ENCODE measurements around the gene RBM10. TPM values are rescaled to one million over a fixed set of nuclear protein-coding genes. Genes with fewer than 3 reads are reported as not detected.

The RBM10 gene
- total and polyA plus RNA-seq, 2 experiments from 2014 or later, result 39.5 to 101 TPM

DNA sequence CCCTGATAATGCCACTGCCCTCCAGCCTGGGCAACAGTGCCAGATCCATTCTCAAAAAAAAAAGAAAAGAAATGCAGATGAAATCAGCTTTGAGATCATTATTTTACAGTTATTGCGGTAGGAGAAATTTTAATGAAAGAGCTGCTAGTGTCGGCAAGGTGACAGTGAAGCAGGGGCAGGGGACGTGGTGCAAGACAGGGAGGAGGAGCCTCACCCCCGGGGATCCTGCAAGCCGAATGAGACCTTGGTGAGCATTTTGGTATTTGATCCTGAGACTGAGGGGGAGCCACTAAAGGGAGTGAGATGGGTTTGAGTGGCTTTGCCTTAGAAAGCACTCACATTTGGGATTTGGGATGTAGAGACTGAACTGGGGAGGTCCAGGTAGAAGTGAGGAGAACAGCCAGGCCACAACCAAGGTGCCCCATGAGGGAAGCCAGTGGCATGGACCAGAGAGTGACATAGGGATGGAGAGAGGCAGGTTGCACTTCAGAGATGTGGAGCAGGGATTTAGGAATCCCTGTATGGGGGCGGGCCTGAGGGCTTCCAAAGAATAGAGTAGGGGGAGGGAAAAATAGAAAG lies 23.6 kb downstream of the RBM10 start:
- Mint-ChIP-seq H3K27ac (no peak overlapping the region), H3K27me3 (ENCODE audit: insufficient read depth, low read depth, poor library complexity) (peaks cover 3% of the 10 kb centered on the region), H3K36me3 (ENCODE audit: low read depth) (peaks cover 34% of the 10 kb centered on the region), H3K9me3 (no peaks in the 10 kb centered on the region; the same call in 2 of the 3 replicates), H3K4me1 (no peaks in the 10 kb centered on the region; the same call in 2 of the 3 replicates), H3K4me3 (no peak overlapping the region)
- peaks cover 18% of the 10 kb centered on the region for H3K79me2 ChIP-seq (replicated peaks; ENCODE audit: insufficient read depth)
- H3K36me3 ChIP-seq (ENCODE audit: insufficient read depth), result no peaks in the 10 kb centered on the region
- H3K9me2 ChIP-seq (ENCODE audit: insufficient read depth), result no peaks in the 10 kb centered on the region
- H3K4me2 ChIP-seq, result no peak overlapping the region
- no peak for ATAC-seq
- no peaks in the 10 kb centered on the region for H3F3A ChIP-seq (replicated peaks; ENCODE audit: low read depth)
- no peaks in the 10 kb centered on the region for H4K20me1 ChIP-seq (replicated peaks; ENCODE audit: insufficient read depth)
- no peak for DNase-seq (ENCODE audit: low spot score)
- TF ChIP-seq, protein P1, sequence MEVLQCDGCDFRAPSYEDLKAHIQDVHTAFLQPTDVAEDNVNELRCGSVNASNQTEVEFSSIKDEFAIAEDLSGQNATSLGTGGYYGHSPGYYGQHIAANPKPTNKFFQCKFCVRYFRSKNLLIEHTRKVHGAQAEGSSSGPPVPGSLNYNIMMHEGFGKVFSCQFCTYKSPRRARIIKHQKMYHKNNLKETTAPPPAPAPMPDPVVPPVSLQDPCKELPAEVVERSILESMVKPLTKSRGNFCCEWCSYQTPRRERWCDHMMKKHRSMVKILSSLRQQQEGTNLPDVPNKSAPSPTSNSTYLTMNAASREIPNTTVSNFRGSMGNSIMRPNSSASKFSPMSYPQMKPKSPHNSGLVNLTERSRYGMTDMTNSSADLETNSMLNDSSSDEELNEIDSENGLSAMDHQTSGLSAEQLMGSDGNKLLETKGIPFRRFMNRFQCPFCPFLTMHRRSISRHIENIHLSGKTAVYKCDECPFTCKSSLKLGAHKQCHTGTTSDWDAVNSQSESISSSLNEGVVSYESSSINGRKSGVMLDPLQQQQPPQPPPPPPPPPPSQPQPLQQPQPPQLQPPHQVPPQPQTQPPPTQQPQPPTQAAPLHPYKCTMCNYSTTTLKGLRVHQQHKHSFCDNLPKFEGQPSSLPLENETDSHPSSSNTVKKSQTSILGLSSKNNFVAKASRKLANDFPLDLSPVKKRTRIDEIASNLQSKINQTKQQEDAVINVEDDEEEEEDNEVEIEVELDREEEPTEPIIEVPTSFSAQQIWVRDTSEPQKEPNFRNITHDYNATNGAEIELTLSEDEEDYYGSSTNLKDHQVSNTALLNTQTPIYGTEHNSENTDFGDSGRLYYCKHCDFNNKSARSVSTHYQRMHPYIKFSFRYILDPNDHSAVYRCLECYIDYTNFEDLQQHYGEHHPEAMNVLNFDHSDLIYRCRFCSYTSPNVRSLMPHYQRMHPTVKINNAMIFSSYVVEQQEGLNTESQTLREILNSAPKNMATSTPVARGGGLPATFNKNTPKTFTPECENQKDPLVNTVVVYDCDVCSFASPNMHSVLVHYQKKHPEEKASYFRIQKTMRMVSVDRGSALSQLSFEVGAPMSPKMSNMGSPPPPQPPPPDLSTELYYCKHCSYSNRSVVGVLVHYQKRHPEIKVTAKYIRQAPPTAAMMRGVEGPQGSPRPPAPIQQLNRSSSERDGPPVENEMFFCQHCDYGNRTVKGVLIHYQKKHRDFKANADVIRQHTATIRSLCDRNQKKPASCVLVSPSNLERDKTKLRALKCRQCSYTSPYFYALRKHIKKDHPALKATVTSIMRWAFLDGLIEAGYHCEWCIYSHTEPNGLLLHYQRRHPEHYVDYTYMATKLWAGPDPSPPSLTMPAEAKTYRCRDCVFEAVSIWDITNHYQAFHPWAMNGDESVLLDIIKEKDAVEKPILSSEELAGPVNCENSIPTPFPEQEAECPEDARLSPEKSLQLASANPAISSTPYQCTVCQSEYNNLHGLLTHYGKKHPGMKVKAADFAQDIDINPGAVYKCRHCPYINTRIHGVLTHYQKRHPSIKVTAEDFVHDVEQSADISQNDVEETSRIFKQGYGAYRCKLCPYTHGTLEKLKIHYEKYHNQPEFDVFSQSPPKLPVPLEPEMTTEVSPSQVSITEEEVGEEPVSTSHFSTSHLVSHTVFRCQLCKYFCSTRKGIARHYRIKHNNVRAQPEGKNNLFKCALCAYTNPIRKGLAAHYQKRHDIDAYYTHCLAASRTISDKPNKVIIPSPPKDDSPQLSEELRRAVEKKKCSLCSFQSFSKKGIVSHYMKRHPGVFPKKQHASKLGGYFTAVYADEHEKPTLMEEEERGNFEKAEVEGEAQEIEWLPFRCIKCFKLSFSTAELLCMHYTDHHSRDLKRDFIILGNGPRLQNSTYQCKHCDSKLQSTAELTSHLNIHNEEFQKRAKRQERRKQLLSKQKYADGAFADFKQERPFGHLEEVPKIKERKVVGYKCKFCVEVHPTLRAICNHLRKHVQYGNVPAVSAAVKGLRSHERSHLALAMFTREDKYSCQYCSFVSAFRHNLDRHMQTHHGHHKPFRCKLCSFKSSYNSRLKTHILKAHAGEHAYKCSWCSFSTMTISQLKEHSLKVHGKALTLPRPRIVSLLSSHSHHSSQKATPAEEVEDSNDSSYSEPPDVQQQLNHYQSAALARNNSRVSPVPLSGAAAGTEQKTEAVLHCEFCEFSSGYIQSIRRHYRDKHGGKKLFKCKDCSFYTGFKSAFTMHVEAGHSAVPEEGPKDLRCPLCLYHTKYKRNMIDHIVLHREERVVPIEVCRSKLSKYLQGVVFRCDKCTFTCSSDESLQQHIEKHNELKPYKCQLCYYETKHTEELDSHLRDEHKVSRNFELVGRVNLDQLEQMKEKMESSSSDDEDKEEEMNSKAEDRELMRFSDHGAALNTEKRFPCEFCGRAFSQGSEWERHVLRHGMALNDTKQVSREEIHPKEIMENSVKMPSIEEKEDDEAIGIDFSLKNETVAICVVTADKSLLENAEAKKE (CRISPR knock-in tag; IDR thresholded peaks at IDR 0.05), result no peak
- TF ChIP-seq POLR2AphosphoS5 (IDR thresholded peaks at IDR 0.05; ENCODE audit: low read depth) (no peak), ZNF331 (CRISPR knock-in tag; IDR thresholded peaks at IDR 0.05; ENCODE audit: low read depth) (no peak), JUNB (IDR thresholded peaks at IDR 0.05; ENCODE audit: unreplicated experiment) (no peak), NANOG (IDR thresholded peaks at IDR 0.05; ENCODE audit: borderline replicate concordance) (no peak), CREB1 (CRISPR knock-in tag; IDR thresholded peaks at IDR 0.05; ENCODE audit: low read depth) (no peak), EZH2 (IDR thresholded peaks at IDR 0.05; ENCODE audit: low read depth, unreplicated experiment) (no peak), EZH2phosphoT487 (IDR thresholded peaks at IDR 0.05; ENCODE audit: unreplicated experiment) (no peak), STAT1 (IDR thresholded peaks at IDR 0.05; ENCODE audit: unreplicated experiment) (no peak), ZNF114 (CRISPR knock-in tag; IDR thresholded peaks at IDR 0.05) (no peak)
- TF ChIP-seq, protein P2, sequence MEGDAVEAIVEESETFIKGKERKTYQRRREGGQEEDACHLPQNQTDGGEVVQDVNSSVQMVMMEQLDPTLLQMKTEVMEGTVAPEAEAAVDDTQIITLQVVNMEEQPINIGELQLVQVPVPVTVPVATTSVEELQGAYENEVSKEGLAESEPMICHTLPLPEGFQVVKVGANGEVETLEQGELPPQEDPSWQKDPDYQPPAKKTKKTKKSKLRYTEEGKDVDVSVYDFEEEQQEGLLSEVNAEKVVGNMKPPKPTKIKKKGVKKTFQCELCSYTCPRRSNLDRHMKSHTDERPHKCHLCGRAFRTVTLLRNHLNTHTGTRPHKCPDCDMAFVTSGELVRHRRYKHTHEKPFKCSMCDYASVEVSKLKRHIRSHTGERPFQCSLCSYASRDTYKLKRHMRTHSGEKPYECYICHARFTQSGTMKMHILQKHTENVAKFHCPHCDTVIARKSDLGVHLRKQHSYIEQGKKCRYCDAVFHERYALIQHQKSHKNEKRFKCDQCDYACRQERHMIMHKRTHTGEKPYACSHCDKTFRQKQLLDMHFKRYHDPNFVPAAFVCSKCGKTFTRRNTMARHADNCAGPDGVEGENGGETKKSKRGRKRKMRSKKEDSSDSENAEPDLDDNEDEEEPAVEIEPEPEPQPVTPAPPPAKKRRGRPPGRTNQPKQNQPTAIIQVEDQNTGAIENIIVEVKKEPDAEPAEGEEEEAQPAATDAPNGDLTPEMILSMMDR (conservative IDR thresholded peaks at IDR 0.05; ENCODE audit: low read depth in 2 of 2), result no peak
- TF ChIP-seq, protein P3, sequence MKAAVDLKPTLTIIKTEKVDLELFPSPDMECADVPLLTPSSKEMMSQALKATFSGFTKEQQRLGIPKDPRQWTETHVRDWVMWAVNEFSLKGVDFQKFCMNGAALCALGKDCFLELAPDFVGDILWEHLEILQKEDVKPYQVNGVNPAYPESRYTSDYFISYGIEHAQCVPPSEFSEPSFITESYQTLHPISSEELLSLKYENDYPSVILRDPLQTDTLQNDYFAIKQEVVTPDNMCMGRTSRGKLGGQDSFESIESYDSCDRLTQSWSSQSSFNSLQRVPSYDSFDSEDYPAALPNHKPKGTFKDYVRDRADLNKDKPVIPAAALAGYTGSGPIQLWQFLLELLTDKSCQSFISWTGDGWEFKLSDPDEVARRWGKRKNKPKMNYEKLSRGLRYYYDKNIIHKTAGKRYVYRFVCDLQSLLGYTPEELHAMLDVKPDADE (IDR thresholded peaks at IDR 0.05), result no peak
- TF ChIP-seq, protein P4, sequence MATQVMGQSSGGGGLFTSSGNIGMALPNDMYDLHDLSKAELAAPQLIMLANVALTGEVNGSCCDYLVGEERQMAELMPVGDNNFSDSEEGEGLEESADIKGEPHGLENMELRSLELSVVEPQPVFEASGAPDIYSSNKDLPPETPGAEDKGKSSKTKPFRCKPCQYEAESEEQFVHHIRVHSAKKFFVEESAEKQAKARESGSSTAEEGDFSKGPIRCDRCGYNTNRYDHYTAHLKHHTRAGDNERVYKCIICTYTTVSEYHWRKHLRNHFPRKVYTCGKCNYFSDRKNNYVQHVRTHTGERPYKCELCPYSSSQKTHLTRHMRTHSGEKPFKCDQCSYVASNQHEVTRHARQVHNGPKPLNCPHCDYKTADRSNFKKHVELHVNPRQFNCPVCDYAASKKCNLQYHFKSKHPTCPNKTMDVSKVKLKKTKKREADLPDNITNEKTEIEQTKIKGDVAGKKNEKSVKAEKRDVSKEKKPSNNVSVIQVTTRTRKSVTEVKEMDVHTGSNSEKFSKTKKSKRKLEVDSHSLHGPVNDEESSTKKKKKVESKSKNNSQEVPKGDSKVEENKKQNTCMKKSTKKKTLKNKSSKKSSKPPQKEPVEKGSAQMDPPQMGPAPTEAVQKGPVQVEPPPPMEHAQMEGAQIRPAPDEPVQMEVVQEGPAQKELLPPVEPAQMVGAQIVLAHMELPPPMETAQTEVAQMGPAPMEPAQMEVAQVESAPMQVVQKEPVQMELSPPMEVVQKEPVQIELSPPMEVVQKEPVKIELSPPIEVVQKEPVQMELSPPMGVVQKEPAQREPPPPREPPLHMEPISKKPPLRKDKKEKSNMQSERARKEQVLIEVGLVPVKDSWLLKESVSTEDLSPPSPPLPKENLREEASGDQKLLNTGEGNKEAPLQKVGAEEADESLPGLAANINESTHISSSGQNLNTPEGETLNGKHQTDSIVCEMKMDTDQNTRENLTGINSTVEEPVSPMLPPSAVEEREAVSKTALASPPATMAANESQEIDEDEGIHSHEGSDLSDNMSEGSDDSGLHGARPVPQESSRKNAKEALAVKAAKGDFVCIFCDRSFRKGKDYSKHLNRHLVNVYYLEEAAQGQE (IDR thresholded peaks at IDR 0.05; ENCODE audit: unreplicated experiment), result no peak
- H3K4me3 ChIP-seq, result no peak overlapping the region
- no peaks in the 10 kb centered on the region for H3K4me1 ChIP-seq (ENCODE audit: insufficient read depth)
- no peak overlapping the region for H2AFZ ChIP-seq
- no peak overlapping the region for H3K27ac ChIP-seq (ENCODE audit: low read depth)
- no peaks in the 10 kb centered on the region for H3K27me3 ChIP-seq (ENCODE audit: insufficient read depth)

Data from GM23338 (cell line).